GM12873 (cell line): Measurements from ENCODE around the gene OS9.

Source experiments
- TF ChIP-seq, protein P1 (sequence below): IDR thresholded peaks from 2 replicates; pipeline ENCODE4 v1.5.1; 2012; ENCODE audit warnings: low read depth, mild to moderate bottlenecking, moderate library complexity, low read length, control low read depth; ENCODE audit not compliant: insufficient read depth; ENCODE audit errors: missing control alignments

OS9 gene

DNA sequence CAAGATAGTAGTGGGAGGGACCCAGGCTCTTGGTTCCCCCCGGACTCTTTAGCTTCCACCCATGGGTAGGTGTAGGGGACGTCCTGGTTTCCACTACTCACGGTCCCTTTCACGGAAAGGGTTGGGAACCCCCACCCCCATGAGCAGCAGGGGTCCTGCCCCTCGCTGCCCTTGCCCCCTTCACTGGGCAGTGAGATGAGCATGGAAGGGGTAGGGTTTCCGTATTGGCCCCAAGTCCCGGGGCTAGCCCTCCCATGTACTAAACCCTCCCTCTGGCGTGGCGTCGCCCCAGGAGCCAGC lies 31.9 kb downstream of the OS9 start:
- TF ChIP-seq, protein P1, sequence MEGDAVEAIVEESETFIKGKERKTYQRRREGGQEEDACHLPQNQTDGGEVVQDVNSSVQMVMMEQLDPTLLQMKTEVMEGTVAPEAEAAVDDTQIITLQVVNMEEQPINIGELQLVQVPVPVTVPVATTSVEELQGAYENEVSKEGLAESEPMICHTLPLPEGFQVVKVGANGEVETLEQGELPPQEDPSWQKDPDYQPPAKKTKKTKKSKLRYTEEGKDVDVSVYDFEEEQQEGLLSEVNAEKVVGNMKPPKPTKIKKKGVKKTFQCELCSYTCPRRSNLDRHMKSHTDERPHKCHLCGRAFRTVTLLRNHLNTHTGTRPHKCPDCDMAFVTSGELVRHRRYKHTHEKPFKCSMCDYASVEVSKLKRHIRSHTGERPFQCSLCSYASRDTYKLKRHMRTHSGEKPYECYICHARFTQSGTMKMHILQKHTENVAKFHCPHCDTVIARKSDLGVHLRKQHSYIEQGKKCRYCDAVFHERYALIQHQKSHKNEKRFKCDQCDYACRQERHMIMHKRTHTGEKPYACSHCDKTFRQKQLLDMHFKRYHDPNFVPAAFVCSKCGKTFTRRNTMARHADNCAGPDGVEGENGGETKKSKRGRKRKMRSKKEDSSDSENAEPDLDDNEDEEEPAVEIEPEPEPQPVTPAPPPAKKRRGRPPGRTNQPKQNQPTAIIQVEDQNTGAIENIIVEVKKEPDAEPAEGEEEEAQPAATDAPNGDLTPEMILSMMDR, result no peak

DNA sequence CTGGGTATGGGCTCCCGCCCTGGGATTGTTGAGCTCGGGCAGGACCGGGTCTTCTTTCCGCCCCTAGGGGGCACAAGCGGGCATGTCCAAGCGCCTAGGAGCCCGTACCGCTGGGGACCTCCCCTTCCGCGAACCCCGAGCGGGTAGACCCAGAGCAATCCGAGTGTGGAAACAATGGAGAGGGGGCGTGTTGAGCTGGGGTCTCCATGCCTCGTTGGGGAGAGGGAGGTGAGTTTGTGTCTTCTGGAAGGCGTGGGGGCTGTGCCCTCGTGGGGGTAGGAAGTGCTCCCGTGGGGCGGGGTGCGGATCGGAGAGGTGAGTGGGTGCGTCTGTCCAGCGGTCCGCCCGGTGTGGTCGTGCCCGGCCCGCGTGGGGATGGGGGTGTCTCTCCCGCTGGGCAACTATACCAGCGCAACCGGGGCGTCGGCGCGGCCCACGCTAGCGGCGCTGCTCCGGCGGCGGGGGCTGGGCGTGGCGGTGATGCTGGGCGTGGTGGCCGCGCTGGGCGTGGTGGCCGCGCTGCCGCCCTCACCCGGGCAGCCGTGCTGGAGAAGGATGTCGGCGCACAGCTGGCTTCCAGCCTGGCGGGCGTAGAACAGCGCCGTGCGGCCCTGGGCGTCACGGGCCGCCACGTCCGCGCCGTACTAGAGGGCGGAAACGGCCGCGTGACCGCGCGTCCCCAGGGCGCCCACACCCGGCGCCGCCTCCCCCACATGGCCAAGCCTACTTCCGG lies 32.4 kb downstream of the OS9 start:
- TF ChIP-seq, protein P1, result peak; percentile 34

DNA sequence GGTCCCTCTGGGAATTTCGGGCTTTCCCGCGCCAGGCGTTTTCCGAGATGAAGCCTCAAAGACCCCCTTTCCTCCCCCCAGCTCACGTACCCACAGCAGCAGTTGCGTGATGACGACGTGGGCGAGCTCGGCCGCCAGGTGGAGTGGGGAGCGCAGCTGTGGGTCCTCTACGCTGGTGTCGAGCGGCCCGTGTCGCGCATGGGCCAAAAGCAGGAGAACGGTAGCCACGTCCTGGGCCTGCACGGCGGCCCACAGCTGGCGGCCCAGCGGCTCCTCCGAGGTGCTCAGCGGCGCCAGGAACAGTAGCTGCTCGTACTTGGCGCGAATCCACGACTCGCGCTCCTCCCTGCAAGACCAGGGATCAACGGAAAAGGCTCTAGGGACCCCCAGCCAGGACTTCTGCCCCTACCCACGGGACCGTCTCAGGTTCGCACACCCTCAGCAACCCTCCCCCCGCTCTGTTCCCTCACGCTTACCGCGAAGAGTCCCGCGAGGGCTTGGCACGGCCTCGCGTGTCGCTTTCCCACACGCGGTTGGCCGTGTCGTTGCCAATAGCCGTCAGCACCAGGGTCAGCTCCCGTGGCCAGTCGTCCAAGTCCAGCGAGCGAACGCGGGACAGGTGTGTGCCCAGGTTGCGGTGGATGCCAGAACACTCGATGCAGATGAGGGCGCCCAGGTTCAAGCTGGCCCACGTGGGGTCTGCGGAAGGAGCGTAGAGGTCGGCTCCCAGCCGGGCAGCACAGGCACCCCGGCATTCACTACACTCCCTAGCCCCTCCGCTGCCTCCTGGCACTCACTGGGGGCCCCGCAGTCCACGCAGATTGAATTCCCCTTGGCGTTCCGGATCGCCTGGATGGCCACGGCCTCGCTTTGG lies 33.2 kb downstream of the OS9 start:
- TF ChIP-seq, protein P1, result no peak

DNA sequence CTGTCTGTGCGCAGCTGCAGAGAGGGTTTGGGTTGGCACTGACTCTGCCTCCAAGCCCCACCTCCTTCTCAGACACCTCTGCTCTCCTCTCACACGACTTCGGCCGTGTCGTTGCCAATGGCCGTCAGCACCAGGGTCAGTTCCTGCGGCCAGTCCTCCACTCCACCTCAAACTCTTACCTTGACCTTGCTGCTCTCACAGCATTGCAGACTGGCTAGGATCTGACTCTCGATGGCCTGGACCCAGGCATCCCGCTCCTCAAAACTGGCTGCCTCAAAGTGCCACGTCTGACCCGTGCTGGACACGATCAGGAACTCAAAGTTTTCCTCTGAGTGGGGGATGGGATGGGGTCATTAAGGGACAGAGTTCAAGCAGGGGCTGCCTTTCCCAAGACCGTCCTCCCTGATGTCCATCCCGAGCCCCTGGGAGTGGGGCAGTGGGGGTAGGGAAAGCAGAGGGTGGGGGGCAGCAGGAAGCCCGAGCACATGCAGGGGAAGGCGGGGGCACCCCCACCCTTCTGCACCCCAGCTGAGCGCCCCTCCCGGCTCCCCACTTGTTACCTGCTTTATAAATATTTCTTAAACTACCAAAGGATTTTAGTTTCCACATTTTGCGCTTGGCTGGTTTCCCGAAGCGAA lies 33.9 kb downstream of the OS9 start:
- TF ChIP-seq, protein P1, result no peak

DNA sequence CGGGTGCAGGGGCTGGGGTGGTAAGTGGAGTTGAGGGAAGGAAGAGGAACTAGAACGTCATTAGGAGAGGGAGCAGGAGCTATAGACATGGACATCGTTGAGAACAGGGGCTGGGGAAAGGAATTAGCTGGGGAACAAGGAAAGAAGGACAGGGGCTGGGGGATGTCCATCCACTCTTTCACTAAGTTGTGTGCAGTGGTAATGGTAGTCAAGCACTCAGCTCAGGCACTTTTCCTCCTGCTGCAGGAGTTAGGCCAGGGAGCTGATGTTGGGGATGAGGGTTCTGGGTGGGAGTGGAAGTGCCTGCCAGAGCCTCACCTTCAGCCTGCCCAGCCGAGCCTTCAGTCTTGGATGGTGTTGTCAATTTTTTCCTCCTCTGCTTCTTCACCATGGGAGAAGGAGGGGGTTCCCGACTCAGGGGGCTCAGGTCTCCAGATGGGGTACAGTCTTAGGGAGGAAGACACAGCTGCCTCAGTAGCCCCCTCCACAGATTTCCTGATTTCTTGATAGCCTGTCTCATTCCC lies 35.5 kb downstream of the OS9 start:
- TF ChIP-seq, protein P1, result no peak

DNA sequence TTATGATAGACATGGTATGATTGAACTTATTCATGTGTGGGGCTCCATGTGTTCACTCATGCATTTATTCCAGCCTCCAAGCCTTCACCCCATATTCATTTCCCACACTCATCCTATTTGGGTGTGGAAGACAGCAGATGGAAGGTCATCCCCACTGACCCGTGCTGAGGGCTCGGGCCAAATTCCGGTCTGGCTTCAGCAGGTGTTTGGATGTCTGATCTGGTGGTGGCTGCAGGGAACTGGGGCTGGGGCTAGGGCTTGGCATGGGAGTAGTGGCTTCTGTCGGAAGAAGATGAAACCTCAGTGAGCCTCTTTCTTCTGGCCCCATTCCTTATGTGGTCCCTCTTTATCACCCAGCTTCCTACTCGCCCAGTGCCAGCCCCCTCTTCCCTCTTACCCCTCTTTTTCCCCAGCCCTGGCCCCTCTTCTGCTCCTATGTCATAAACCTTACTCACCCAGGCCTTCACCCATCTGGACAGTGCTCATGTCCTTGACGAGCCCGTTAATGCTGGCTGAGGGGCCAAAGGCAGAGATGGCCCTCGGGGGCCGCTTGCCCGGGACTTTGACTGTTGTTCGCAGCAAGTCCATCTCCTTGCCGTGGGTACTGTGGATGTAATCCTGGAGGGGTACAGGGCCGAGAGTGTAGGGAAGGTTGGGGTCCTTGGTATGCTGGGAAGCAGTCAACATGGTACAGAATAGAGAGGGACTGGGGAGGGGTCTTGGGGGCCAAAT lies 36.6 kb downstream of the OS9 start:
- TF ChIP-seq, protein P1, result no peak
